T-helper 1 cell treated with Interleukin-12 subunit alpha and Interleukin-12 subunit beta and Interleukin-4 antibody, amounts not matched to agents 30 ng/mL and 1 ng/mL, for 36 hours (primary cell): Measurements from ENCODE around the gene SAMD4B. TPM values are rescaled to one million over a fixed set of nuclear protein-coding genes. Genes with fewer than 3 reads are reported as not detected.

ENCODE experiments used
- intact Hi-C: fragments of 100-400 bp; cut with micrococcal nuclease; formaldehyde crosslinking; loops from one replicate; pipeline ENCODE4 v1.15.1; 2024
- total RNA-seq: library from RNA; stranded (reverse); gene quantifications from 2 replicates; pipeline ENCODE4 v1.2.3, GENCODE V29; 2022

Gene SAMD4B
- total RNA-seq, 1 donor from 2014 or later: 55.5 TPM

GRCh38 chr19:39310558-39311311 lies 31.5 kb upstream of the SAMD4B start:
- intact Hi-C loops: no loop called here

- intact Hi-C loops: no loop called here
These were observed 28.0 kb upstream of the SAMD4B start for GRCh38 chr19:39314016-39314728.

GRCh38 chr19:39315933-39316332 lies 26.3 kb upstream of the SAMD4B start:
- intact Hi-C loops: no loop called here

GRCh38 chr19:39316627-39317321 lies 25.4 kb upstream of the SAMD4B start:
- intact Hi-C loops: no loop called here

DNA sequence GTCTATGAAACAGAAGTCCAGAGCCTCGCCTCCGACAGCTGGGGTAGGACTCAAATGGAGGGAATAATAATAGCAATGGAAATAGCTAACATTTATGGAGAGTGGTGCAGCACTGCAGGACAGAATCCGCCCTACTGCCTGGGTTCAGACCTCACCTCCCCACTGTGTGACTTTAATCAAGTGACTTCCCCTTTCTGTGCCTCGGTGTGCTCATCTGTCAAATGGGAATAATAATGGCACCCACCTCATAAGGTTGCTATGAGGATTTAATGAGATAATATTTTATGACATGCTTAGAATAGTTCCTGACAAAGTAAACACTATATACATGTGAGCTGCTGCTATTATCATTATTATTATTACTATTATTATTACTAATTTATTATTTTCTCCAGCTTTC lies 24.7 kb upstream of the SAMD4B start:
- intact Hi-C loops: no loop called here

DNA sequence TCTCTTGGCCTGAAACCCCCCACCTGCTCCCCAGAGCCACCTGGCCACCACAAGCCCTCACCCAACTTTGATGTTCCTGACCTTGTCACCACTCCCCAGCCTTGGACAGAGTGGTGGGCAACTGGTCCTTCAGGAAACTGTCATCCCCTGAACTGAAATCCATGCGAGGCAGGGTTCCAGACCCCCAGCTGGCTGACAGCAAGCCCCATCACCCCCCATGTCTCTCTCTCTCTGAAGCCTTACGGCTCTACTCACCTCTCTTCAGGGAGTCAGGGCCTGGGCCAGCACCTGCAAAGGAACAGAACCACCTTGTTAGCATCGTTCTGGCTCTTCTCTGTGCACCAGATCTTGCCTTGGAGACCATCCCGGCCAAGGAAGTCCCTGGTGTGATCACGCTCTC lies 24.1 kb upstream of the SAMD4B start:
- intact Hi-C loops: no loop called here

DNA sequence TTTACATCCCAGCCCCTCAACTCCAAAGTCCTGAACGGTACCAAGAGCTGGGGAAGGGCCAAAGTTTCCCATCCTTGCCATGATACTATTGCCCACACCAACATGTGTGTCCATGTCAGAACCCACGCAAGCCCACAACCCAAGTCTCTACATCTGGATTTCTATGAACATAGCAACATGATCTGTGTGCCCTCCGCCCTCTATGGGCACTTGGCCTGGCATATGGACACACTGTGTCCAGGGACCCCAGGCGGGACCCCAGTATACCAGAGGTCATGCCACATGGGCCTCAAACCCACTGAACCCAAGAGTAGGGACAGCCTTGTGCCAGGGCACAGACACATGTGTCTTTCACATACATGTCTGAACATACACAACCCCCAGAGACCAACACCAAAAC lies 23.5 kb upstream of the SAMD4B start:
- intact Hi-C loops: no loop called here

DNA sequence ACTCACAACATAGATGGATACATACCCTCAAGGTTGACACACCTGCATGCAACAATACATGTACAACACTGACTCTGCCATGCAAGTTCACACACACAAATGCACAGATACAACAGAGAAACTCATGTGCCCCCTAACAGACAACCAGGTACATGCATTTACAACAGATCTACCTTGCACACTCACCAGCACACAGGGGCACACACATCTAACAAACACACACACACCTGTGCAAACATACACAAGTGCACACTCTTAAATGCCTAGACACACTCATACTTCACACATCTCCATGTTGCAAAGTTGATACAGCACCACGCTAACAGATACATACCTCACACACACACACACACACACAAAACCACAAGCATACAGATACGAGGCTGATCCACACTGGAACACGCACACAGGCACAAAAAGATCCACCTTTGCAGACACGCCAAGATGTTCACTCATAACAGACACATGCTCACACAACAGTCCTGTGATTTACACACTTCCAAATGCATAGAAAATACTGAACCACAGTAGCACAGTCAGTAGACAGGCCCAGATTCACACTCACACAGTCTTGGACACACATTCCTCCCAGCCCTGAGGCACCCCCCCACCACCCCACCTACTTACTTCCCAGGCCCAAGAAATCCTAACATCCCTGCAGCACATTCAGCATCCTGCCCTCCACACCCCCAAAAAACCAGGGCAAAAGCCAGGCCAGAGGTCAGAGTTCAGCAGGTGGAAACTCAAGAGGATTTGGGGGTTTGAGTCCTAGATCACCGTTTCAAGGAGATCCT lies 22.9 kb upstream of the SAMD4B start:
- intact Hi-C loops: no loop called here

GRCh38 chr19:39319892-39320248 lies 22.4 kb upstream of the SAMD4B start:
- intact Hi-C loops: no loop called here

DNA sequence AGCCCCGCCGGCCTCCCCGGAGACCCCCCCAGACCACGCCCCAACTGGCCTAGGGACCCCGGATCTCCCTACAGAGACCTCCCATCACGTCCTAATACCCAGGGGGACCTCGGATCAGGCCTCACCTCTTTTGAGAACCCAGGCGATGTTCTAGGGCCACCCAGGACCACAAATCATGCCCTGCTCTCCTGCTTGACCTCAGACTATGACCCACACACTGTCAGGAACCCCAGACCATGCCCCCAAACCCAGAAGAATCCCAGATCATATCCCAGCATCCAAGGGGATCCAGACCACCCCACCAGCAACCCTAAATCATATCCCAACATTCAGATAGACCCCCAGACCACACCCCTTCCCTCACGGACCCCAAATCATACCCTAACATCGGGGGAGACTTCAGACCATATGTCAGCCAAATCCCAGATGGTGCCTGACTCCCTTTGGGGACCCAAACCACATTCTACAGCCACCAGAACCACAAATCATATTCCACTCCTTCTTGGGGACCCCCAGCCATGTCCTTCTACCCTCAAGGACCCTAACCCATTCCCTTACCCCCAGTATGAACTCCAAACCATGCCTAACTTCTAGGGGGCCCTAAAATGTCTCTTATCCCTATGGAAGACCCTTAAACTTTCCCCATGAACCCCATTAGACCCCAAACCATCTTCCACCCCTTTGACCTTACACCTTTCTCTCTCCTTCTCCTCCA lies 20.9 kb upstream of the SAMD4B start:
- intact Hi-C loops: no loop called here

GRCh38 chr19:39321832-39322176 lies 20.4 kb upstream of the SAMD4B start:
- intact Hi-C loops: no loop called here

GRCh38 chr19:39324242-39324842 lies 17.9 kb upstream of the SAMD4B start:
- intact Hi-C loops: no loop called here

- intact Hi-C loops: no loop called here
These were observed 16.2 kb upstream of the SAMD4B start for GRCh38 chr19:39325778-39326665.

- intact Hi-C loops: loop anchor here (1.0 kb wide), 3 partner anchors 115 to 217 kb away; no protein-coding TSS in a partner anchor
These were observed 14.7 kb upstream of the SAMD4B start for GRCh38 chr19:39327363-39328045.

GRCh38 chr19:39328046-39328705 lies 14.0 kb upstream of the SAMD4B start:
- intact Hi-C loops: loop anchor here (1.0 kb wide), 3 partner anchors 116 to 218 kb away; no protein-coding TSS in a partner anchor

DNA sequence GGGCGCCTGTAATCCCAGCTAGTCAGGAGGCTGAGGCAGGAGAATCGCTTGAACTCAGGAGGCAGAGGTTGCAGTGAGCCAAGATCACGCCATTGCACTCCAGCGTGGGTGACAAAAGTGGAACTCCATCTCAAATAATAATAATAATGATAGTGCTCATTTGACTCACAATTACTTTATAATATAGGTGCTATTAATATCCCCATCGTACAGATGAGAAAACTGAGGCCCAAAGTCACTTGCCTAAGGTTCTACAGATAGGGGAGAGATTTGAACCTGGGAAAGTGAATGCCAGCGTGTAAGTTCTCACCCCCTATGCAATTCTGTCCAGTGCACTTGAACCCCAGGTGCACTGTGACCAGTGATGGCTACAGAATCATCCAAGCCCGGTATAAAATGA lies 12.3 kb upstream of the SAMD4B start:
- intact Hi-C loops: loop anchor here (10.0 kb wide), 1 partner anchor 345 kb away; no protein-coding TSS in a partner anchor

DNA sequence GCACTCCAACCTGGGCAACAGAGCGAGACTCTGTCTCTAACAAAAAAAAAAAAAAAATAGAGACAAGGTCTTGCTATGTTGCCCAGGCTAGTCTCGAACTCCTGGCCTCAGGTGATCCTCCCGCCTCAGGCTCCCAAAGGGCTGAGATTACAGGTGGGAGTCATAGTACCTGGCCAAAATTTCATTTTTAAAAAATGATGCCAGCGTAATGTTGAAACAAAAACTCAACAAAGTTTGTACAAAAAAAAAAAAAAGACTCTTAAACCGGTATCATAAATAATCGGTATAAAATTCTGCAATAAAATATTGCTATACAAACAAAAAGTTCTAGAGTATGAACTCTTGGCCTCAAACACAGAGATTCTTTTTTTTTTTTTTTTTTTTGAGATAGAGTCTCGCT lies 9.9 kb upstream of the SAMD4B start:
- intact Hi-C loops: loop anchor here (10.0 kb wide), 1 partner anchor 343 kb away; no protein-coding TSS in a partner anchor

- intact Hi-C loops: loop anchor here (10.0 kb wide), 1 partner anchor 342 kb away; no protein-coding TSS in a partner anchor
These were observed 9.5 kb upstream of the SAMD4B start for GRCh38 chr19:39332738-39333137.
